ENCODE measurements around the gene FLAD1. TPM values are rescaled to one million over a fixed set of nuclear protein-coding genes. Genes with fewer than 3 reads are reported as not detected.

FLAD1 gene
- total RNA-seq, 1 donor from 2014 or later: 31.2 TPM

DNA sequence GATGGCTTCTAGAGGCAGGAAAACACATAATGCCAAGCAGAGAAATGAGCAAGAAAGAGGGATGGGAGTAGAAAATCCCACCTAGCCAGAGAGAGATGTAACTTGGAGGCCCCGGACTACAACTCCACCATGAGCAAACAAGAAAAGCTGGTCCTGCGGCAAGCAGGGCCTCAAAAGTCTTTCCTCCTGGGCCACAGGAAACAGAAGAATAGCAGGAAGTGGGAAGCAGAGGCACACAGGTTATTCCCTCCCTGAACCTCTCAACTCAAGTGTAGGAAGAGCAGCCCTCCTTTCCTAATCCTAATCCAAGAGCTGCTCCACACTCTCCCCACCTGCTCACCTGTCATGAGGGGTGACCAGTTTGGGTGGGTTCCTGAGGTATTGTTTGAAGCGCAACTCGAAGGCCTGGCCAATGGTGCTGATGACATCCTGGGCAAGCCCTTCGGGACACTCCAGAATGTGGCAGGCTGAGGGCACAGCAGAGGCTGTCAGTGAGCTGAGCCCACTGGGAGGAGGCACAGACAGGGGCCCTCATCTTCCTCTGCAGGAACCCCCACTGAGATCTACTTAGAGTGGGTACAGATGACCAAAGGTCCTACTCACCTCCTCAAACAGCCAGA is 15.7 kb upstream of the FLAD1 start:
- Histone ChIP-seq H3K4me1 (peaks cover 19 to 35% of the 10 kb centered on the region in 2 donors), H3K27ac (peak overlapping the region; percentile 95 to 99)

DNA sequence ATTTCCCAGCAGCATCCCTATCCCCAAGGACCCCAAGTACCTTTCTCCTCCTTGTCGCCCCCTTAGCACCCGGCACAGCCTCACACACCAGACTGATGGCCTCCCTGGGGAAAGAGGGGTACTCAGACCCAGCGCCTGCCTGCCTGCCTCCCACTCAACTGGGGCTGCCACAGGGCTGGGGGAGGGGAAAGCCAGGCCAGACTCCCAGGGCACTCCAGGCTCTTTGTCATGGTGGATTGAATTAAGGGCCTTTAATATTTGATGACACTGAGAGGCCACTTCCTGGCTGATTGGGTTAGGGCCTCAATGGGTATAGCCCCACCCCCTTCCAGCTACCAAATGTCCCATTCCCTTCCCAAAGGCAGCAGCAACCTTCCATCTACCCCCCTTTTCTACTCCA is 14.4 kb upstream of the FLAD1 start:
- intact Hi-C loops (cut with DNase I): no loop called here
- peaks cover 22 to 35% of the 10 kb centered on the region in 2 donors for H3K4me1 ChIP-seq
- TF ChIP-seq, protein P1, sequence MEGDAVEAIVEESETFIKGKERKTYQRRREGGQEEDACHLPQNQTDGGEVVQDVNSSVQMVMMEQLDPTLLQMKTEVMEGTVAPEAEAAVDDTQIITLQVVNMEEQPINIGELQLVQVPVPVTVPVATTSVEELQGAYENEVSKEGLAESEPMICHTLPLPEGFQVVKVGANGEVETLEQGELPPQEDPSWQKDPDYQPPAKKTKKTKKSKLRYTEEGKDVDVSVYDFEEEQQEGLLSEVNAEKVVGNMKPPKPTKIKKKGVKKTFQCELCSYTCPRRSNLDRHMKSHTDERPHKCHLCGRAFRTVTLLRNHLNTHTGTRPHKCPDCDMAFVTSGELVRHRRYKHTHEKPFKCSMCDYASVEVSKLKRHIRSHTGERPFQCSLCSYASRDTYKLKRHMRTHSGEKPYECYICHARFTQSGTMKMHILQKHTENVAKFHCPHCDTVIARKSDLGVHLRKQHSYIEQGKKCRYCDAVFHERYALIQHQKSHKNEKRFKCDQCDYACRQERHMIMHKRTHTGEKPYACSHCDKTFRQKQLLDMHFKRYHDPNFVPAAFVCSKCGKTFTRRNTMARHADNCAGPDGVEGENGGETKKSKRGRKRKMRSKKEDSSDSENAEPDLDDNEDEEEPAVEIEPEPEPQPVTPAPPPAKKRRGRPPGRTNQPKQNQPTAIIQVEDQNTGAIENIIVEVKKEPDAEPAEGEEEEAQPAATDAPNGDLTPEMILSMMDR (IDR thresholded peaks at IDR 0.05): no peak
- H3K36me3 ChIP-seq: peaks cover 38 to 51% of the 10 kb centered on the region in 2 donors
- no peak for DNase-seq (ENCODE audit: low spot score in 2 of 2)
- no peaks in the 10 kb centered on the region for H3K27me3 ChIP-seq
- no peaks in the 10 kb centered on the region for H3K9me3 ChIP-seq
- H3K27ac ChIP-seq: peak overlapping the region; percentile 95 to 99
- no peak overlapping the region for H3K4me3 ChIP-seq

More for the DNA sequence above, 15.7 kb upstream of the FLAD1 start:
- Histone ChIP-seq H3K4me3 (no peak overlapping the region), H3K36me3 (peaks cover 42 to 62% of the 10 kb centered on the region in 2 donors), H3K27me3 (no peaks in the 10 kb centered on the region), H3K9me3 (no peaks in the 10 kb centered on the region)
- DNase-seq (ENCODE audit: low spot score in 2 of 2): no peak
- intact Hi-C loops (cut with DNase I): no loop called here
- TF ChIP-seq, protein P1 (IDR thresholded peaks at IDR 0.05): no peak

DNA sequence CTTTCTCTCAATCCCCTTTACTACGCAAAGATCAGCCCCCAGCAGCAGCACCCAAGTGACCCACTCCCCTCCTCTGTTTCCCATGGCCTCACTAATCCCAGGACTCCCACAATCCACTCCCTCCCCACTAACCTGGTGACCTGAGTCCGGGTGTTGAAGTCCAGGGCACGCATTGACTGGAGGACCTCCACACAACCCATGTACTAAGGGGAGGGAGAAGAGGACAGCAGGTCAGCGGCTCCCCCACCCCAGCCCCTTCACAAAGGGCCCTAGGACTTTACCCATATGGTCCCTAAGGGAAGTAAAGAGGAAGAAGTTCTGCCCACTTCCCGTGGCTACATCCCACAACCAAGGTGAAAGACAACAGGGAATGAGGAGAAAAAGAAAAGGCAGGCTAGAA is 13.9 kb upstream of the FLAD1 start:
- TF ChIP-seq, protein P1 (IDR thresholded peaks at IDR 0.05): no peak
- Histone ChIP-seq H3K4me3 (peak overlapping the region; percentile 61 to 82), H3K27me3 (no peaks in the 10 kb centered on the region), H3K4me1 (peaks cover 22 to 35% of the 10 kb centered on the region in 2 donors), H3K9me3 (no peaks in the 10 kb centered on the region), H3K27ac (peak overlapping the region; percentile 95 to 99), H3K36me3 (peaks cover 33 to 46% of the 10 kb centered on the region in 2 donors)
- DNase-seq (ENCODE audit: low spot score in 2 of 2): no peak
- intact Hi-C loops (cut with DNase I): no loop called here

DNA sequence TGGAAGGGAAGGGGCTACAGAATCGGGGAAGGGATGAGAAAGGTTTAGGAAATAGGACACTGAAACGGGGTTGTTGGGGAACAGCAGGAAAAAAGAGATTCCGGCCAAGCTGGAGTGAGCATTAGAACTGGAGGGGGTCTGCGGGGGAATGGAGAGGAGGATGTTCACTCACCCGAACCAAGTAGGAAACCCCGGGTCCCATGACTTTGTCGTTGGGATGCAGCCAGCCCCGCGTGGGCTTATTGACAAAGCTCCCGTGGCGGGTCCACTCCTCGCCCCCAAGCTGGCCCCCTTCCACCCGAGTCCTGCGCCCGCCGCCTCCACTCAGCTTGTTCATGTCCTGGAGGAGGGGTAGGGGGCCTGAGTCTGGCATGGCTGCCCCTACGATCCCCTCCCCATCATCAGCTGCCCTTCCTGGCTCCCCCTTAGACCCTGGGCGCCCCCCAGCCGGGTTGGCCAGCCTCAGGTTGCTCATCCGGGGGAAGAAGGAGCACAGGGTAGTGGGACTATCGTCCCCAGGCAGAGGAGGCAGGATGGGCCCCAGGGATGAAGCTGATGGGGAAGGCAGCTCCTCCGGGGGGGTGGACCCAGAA is 13.2 kb upstream of the FLAD1 start:
- no peak for DNase-seq (ENCODE audit: low spot score in 2 of 2)
- Histone ChIP-seq H3K27ac (peak overlapping the region; percentile 95 to 99), H3K36me3 (peaks cover 30 to 39% of the 10 kb centered on the region in 2 donors), H3K4me3 (peak overlapping the region; percentile 61 to 82), H3K27me3 (no peaks in the 10 kb centered on the region), H3K4me1 (peaks cover 22 to 35% of the 10 kb centered on the region in 2 donors), H3K9me3 (no peaks in the 10 kb centered on the region)
- TF ChIP-seq, protein P1 (IDR thresholded peaks at IDR 0.05): no peak
- intact Hi-C loops (cut with DNase I): loop anchor here (1.0 to 2.0 kb wide), 2 partner anchors 8 to 13 kb away; partner anchors contain the start of gene PBXIP1

DNA sequence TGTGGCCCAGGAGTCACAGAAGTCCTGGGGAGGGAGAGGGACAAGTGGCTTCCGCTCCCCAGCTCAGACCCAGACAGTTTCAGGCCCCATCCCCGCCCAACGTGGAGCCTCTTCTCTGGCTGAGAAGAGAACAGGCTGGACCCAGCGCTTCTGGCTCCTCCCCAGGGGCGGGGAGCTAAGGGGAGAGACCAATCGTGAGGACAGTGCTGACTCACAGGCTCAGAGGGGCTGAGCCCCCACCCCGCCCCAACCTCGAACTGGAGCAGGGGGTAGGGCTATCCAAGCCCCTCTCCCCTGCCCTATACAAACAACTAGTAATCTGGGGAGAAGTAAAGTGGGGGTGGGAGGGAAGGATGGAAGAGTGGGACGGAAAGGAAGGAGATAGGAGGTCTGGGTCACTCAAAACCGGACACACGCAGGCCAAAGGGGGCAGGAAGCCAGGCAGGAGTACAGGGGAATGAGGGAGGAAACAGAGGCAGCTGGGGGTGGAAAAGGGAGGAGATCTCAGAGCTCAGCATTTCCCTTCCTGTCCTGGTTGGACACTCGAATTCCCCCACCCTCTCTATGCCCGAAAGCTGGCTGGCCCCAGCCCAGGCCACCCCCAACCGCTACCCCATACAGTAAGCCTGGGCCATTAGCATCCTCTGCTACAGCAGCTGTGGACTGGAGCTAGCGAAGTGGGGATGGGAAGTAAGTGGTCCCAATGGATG is 12.4 kb upstream of the FLAD1 start, which contains the start of gene SHC1:
Gene SHC1 (minus strand): TSS at position 117 of the 710 bp plus-strand sequence. CDS start 221 bp downstream, outside the sequence.
- DNase-seq (ENCODE audit: low spot score in 2 of 2): peak; percentile 80 to 97
- TF ChIP-seq, protein P1 (IDR thresholded peaks at IDR 0.05): no peak
- Histone ChIP-seq H3K4me3 (peak within 1 kb of the TSS; percentile 61 to 82), H3K36me3 (peaks cover 23 to 30% of the 10 kb centered on the region in 2 donors), H3K4me1 (peaks cover 22 to 35% of the 10 kb centered on the region in 2 donors), H3K9me3 (no peaks in the 10 kb centered on the region), H3K27me3 (no peaks in the 10 kb centered on the region), H3K27ac (peak within 1 kb of the TSS; percentile 95 to 99)
- intact Hi-C loops (cut with DNase I): loop anchor here (1.0 to 2.0 kb wide), 2 partner anchors 8 to 14 kb away; partner anchors contain the start of gene PBXIP1
